Activated naive CD4-positive, alpha-beta T cell treated with anti-CD3 and anti-CD28 coated beads for 36 hours (primary cell): Measurements from ENCODE around the gene MRPL11. TPM values are rescaled to one million over a fixed set of nuclear protein-coding genes. Genes with fewer than 3 reads are reported as not detected.
A peak's percentile ranks its signal among the peaks of the same experiment; 100 is the strongest.

Source experiments
- CTCF ChIA-PET: fragments of 350-600 bp; sonication (Branson Sonifier 250); formaldehyde crosslinking; loops from one replicate; lab custom pipeline; 2021; ENCODE audit warnings: antibody characterized with exemption; lab: Charles Lee
- DNase-seq: peaks from one replicate; pipeline ENCODE4 v3.0.0-alpha.2; 2020
- H3K27ac Mint-ChIP-seq: one replicate; pipeline ENCODE4 v1.8.0; 2021; ENCODE audit warnings: mild to moderate bottlenecking, mixed read lengths
- H3K27me3 Mint-ChIP-seq: one replicate; pipeline ENCODE4 v1.8.0; 2021; ENCODE audit warnings: low read depth, mixed read lengths
- H3K36me3 Mint-ChIP-seq: one replicate; pipeline ENCODE4 v1.8.0; 2021; ENCODE audit warnings: low read depth, mixed read lengths
- H3K4me1 Mint-ChIP-seq: one replicate; pipeline ENCODE4 v1.8.0; 2021; ENCODE audit warnings: low read depth, mixed read lengths
- H3K4me3 Mint-ChIP-seq: one replicate; pipeline ENCODE4 v1.8.0; 2021; ENCODE audit warnings: mild to moderate bottlenecking, moderate library complexity, mixed read lengths
- H3K9me3 Mint-ChIP-seq: one replicate; pipeline ENCODE4 v1.8.0; 2021; ENCODE audit warnings: mixed read lengths
- intact Hi-C: fragments of 100-400 bp; cut with micrococcal nuclease; formaldehyde crosslinking; loops from one replicate; pipeline ENCODE4 v1.15.1; 2023
- total RNA-seq, 2 experiments: library from RNA; stranded (reverse); gene quantifications; one replicate each; pipeline ENCODE4 v1.2.3, GENCODE V29; 2021

The MRPL11 gene
- total RNA-seq, 2 experiments from 2014 or later = 143 to 144 TPM

- H3K4me1 Mint-ChIP-seq = peaks cover 5% of the 10 kb centered on the region
- H3K9me3 Mint-ChIP-seq = no peaks in the 10 kb centered on the region
- peaks cover 21% of the 10 kb centered on the region for H3K27me3 Mint-ChIP-seq
- no peaks in the 10 kb centered on the region for H3K36me3 Mint-ChIP-seq
- H3K27ac Mint-ChIP-seq = no peak overlapping the region
- CTCF ChIA-PET = interaction anchor here (0.8 to 6.3 kb wide), 2 partner anchors 12 to 18 kb away, joined by 3 to 28 read pairs; no protein-coding TSS in a partner anchor
- H3K4me3 Mint-ChIP-seq = no peak overlapping the region
- no peak for DNase-seq
- intact Hi-C loops = no loop called here
Observed at GRCh38 chr11:66411323-66411722, 27.3 kb downstream of the MRPL11 start.

GRCh38 chr11:66410191-66410590, 28.5 kb downstream of the MRPL11 start:
- H3K36me3 Mint-ChIP-seq = no peaks in the 10 kb centered on the region
- H3K27me3 Mint-ChIP-seq = peaks cover 17% of the 10 kb centered on the region
- peaks cover 4% of the 10 kb centered on the region for H3K4me1 Mint-ChIP-seq
- H3K27ac Mint-ChIP-seq = no peak overlapping the region
- CTCF ChIA-PET = interaction anchor here (6.3 kb wide), 1 partner anchor 19 kb away, joined by 28 read pairs; no protein-coding TSS in a partner anchor
- intact Hi-C loops = loop anchor here (1.0 kb wide), 1 partner anchor 39 kb away; the partner anchor contains the start of gene SLC29A2
- no peaks in the 10 kb centered on the region for H3K9me3 Mint-ChIP-seq
- no peak for DNase-seq
- peak overlapping the region; percentile 25 for H3K4me3 Mint-ChIP-seq

DNA sequence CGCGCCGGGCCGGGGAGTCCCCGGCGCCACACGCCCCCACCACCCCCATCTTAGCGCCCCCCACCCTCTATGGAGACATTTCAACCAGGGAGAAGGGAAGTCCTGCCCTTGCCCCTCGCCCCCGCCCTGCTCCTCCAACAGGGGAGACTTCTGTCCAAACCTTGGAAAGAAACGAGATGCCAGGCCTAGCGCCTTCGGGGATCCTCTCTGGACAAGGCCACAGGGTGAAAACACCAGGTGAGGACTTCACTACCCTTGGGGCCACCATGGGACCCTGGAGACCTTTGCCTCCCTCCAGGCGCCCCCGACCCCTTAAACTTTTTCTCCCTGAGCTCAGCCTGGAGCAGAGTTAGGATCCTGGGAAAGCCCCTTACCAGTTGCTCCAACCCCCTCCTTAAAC, 29.4 kb downstream of the MRPL11 start:
- intact Hi-C loops = loop anchor here (5.0 kb wide), 1 partner anchor 228 kb away; the partner anchor contains the start of gene RBM4
- H3K27ac Mint-ChIP-seq = no peak overlapping the region
- CTCF ChIA-PET = interaction anchor here (0.6 to 6.3 kb wide), 17 partner anchors 8 to 330 kb away, joined by 3 to 28 read pairs (median 4); partner anchors contain the start of genes ACTN3, DPP3, MRPL11 and NPAS4
- no peak overlapping the region for H3K4me3 Mint-ChIP-seq
- H3K4me1 Mint-ChIP-seq = peaks cover 4% of the 10 kb centered on the region
- peaks cover 14% of the 10 kb centered on the region for H3K27me3 Mint-ChIP-seq
- H3K9me3 Mint-ChIP-seq = no peaks in the 10 kb centered on the region
- H3K36me3 Mint-ChIP-seq = no peaks in the 10 kb centered on the region
- no peak for DNase-seq

DNA sequence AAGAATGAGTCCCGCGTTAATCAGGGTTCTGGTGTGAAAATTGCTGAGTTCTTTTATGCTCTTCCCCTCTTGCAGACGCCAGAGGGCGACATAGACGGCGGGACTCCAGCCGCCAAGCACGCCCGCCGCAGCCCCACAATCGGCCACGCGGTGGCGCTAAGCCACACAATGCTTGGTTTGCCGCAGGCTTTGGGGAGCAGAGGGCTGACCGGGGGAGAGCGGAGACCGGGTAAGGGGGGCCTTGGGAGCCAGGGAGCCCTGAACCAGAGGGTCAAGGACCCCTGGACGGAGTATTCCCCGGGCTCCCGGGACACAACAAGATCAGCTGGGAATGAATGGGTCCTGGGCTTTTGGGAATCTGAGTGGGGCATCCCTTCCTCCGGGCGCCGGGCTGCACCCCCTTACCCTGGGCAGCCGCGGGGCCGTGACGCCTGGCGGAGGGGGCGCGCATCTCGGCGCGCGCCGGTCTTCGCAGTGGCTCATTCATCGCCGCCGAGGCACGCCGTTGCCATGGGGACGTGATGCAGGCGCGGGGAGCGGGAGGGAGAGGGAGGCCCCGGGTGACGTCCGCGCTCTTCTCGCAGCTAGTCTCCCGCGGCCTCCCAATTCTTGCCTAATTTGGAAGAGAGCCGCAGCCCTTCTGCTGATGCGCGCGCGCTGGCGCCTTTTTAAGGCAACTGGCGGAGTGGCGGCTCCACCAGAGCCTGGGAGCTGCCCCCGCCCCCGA, 30.0 kb downstream of the MRPL11 start:
- no peak overlapping the region for H3K27ac Mint-ChIP-seq
- H3K9me3 Mint-ChIP-seq = no peaks in the 10 kb centered on the region
- peak; percentile 93 for DNase-seq

DNA sequence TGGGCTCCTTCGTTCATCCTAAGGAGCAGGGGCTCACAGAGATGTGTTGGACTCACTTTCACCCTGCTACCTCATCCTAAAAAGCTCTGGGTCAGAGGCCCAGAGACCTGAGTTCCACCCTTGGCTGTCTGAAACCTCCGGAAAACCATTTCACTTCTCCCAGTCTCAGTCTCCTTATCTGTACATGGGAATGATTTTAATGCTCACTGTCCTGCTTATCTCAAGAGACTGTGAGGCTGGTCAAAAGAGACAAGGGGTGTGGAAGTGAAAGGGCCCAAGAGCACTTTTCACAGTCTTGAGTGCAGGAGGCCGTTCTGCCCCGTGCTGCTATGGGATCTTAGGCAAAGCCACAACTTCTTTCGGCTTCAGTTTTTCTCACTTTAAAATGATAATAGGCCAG, 31.0 kb downstream of the MRPL11 start:
- CTCF ChIA-PET = interaction anchor here (0.7 to 6.3 kb wide), 9 partner anchors 10 to 271 kb away, joined by 3 to 28 read pairs (median 7); partner anchors contain the start of genes MRPL11 and NPAS4
- Mint-ChIP-seq H3K4me1 (peaks cover 4% of the 10 kb centered on the region), H3K4me3 (no peak overlapping the region), H3K36me3 (no peaks in the 10 kb centered on the region), H3K27me3 (peaks cover 7% of the 10 kb centered on the region), H3K9me3 (no peaks in the 10 kb centered on the region), H3K27ac (no peak overlapping the region)
- intact Hi-C loops = loop anchor here (1.0 to 5.0 kb wide), 6 partner anchors 14 to 271 kb away; partner anchors contain the start of genes NPAS4 and RBM4
- DNase-seq = no peak

More for the DNA sequence above, 30.0 kb downstream of the MRPL11 start:
- Mint-ChIP-seq H3K27me3 (peaks cover 9% of the 10 kb centered on the region), H3K36me3 (no peaks in the 10 kb centered on the region), H3K4me1 (peaks cover 4% of the 10 kb centered on the region), H3K4me3 (peak overlapping the region; percentile 68)
- CTCF ChIA-PET = interaction anchor here (0.6 to 6.3 kb wide), 18 partner anchors 8 to 330 kb away, joined by 3 to 28 read pairs (median 4); partner anchors contain the start of genes ACTN3, DPP3, MRPL11 and NPAS4
- intact Hi-C loops = loop anchor here (1.0 to 5.0 kb wide), 6 partner anchors 13 to 270 kb away; partner anchors contain the start of genes NPAS4 and RBM4

- Mint-ChIP-seq H3K27ac (no peak overlapping the region), H3K9me3 (no peaks in the 10 kb centered on the region), H3K27me3 (peaks cover 8% of the 10 kb centered on the region), H3K36me3 (no peaks in the 10 kb centered on the region), H3K4me3 (no peak overlapping the region), H3K4me1 (no peaks in the 10 kb centered on the region)
- no peak for DNase-seq
- intact Hi-C loops = no loop called here
- CTCF ChIA-PET = interaction anchor here (0.8 kb wide), 1 partner anchor 83 kb away, joined by 5 read pairs; no protein-coding TSS in a partner anchor
Observed at GRCh38 chr11:66393954-66394353, 44.7 kb downstream of the MRPL11 start.

DNA sequence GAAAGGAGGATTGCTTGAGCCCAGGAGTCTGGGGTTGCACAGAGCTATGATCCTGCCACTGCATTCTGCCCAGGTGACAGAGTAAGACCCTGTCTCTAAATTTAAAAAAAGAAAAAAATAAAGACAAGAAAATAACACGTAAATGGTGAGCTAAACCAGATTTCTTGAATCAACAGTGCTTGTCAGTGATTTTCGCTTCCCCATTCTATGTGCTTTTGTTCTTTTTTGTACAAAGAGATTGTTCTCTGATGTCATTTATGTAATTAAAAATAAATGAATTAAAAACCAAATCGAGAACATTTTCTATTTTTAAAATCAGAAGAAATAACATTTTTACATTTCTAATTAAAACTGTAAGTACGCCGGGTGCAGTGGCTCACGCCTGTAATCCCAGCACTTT, 47.3 kb downstream of the MRPL11 start:
- CTCF ChIA-PET = interaction anchor here (0.6 to 7.1 kb wide), 3 partner anchors 11 to 80 kb away, joined by 3 to 85 read pairs (median 3); no protein-coding TSS in a partner anchor
- Mint-ChIP-seq H3K36me3 (no peaks in the 10 kb centered on the region), H3K4me1 (peaks cover 2% of the 10 kb centered on the region), H3K27ac (no peak overlapping the region), H3K4me3 (no peak overlapping the region), H3K9me3 (no peaks in the 10 kb centered on the region), H3K27me3 (peaks cover 8% of the 10 kb centered on the region)
- no peak for DNase-seq
- intact Hi-C loops = no loop called here

DNA sequence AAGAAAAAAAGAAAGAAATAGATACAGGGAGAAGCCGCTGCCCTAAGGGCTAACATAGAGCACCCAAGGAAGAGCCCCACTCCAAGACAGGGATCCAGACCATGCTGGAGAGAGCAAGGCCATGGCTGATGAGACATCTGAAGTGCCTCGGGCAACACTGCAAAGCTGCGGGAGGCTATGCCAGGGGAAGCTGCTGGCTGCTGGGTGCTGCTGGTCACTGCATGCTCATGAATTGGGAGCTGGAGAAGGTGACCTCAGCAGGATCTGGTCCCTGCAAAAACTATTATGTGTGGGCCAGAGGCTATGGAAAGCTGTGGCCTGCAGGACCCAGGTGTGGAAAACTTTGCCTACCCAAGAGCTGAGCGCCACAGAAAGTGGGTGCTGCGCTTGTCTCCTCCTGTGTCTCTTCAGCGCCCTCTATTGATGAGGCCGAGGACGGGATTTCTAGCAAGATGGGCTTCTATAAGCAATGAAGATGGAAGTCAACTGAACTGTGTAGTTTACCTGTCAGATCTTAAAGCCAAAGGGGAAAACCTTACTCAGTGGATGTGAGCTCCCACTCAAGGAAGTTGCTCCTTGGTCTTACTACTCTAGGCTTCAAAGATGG, 49.8 kb downstream of the MRPL11 start:
- DNase-seq = peak; percentile 89
- Mint-ChIP-seq H3K9me3 (no peaks in the 10 kb centered on the region), H3K27ac (no peak overlapping the region), H3K4me1 (peaks cover 6% of the 10 kb centered on the region), H3K27me3 (peaks cover 3% of the 10 kb centered on the region), H3K36me3 (no peaks in the 10 kb centered on the region), H3K4me3 (no peak overlapping the region)
- intact Hi-C loops = loop anchor here (1.0 to 5.0 kb wide), 3 partner anchors 26 to 77 kb away; partner anchors contain the start of genes B4GAT1 and BRMS1
- CTCF ChIA-PET = interaction anchor here (0.6 to 7.1 kb wide), 24 partner anchors 9 to 289 kb away, joined by 3 to 85 read pairs (median 4); partner anchors contain the start of genes BRMS1, CD248 and RBM4B

GRCh38 chr11:66386171-66387069, 52.2 kb downstream of the MRPL11 start:
- intact Hi-C loops = loop anchor here (1.0 to 5.0 kb wide), 3 partner anchors 14 to 58 kb away; partner anchors contain the start of genes B4GAT1 and BRMS1
- Mint-ChIP-seq H3K4me3 (peak overlapping the region; percentile 17), H3K27me3 (no peaks in the 10 kb centered on the region), H3K36me3 (no peaks in the 10 kb centered on the region), H3K9me3 (no peaks in the 10 kb centered on the region), H3K4me1 (peaks cover 6% of the 10 kb centered on the region), H3K27ac (no peak overlapping the region)
- DNase-seq = peak; percentile 93
- CTCF ChIA-PET = interaction anchor here (0.5 to 7.1 kb wide), 36 partner anchors 9 to 830 kb away, joined by 3 to 85 read pairs (median 4); partner anchors contain the start of genes B4GAT1, BRMS1, MRPL11 and RBM4B
